CD4-positive, CD25-positive, alpha-beta regulatory T cell (primary cell): ENCODE measurements around the gene LRTM1. TPM values are rescaled to one million over a fixed set of nuclear protein-coding genes. Genes with fewer than 3 reads are reported as not detected.

Source experiments
- ATAC-seq, 2 donors: fragments of 150-1000 bp; cut with Tn5 transposase; one replicate each; pipeline ENCODE4 v1.10.0; 2021; ENCODE audit warnings: low read depth in 2 of 2, moderate number of reproducible peaks in 2 of 2, moderate library complexity in 1 of 2
- DNase-seq, 3 donors: peaks; one replicate each; pipeline versions ENCODE4 v3.0.0 to v3.0.0-alpha.2; 2012 to 2022; ENCODE audit warnings: mixed read lengths in 1 of 3
- H3K27ac ChIP-seq: one replicate; pipeline ENCODE4 v1.7.0; 2013; ENCODE audit warnings: mild to moderate bottlenecking, low read length; ENCODE audit not compliant: insufficient read depth, poor library complexity, severe bottlenecking
- H3K27me3 ChIP-seq: one replicate; pipeline ENCODE4 v1.7.0; 2013; ENCODE audit warnings: low read length; ENCODE audit not compliant: control insufficient read depth, insufficient read depth
- H3K36me3 ChIP-seq: one replicate; pipeline ENCODE4 v1.7.0; 2013; ENCODE audit warnings: mild to moderate bottlenecking, low read length, moderate library complexity; ENCODE audit not compliant: control insufficient read depth, insufficient read depth
- H3K4me1 ChIP-seq: 2 replicates; pipeline ENCODE4 v1.7.0; 2013; ENCODE audit warnings: mild to moderate bottlenecking, low read length; ENCODE audit not compliant: insufficient read depth, control insufficient read depth, poor library complexity, severe bottlenecking
- H3K4me3 ChIP-seq: one replicate; pipeline ENCODE4 v1.7.0; 2013; ENCODE audit warnings: low read depth, mild to moderate bottlenecking, low read length, moderate library complexity
- H3K9me3 ChIP-seq, 2 experiments: 1 replicate in 1 of 2; 2 replicates in 1 of 2; pipeline ENCODE4 v1.7.0; 2013; ENCODE audit warnings: low read length in 2 of 2, mild to moderate bottlenecking in 1 of 2, moderate library complexity in 1 of 2; ENCODE audit not compliant: control insufficient read depth in 2 of 2
- H3K27ac Mint-ChIP-seq, 3 donors: one replicate each; pipeline ENCODE4 v1.8.0; 2020 to 2022; ENCODE audit warnings: mild to moderate bottlenecking in 3 of 3, mixed read lengths in 3 of 3, moderate library complexity in 2 of 3
- H3K27me3 Mint-ChIP-seq: one replicate; pipeline ENCODE4 v1.8.0; 2022; ENCODE audit warnings: mild to moderate bottlenecking, mixed read lengths
- H3K36me3 Mint-ChIP-seq: one replicate; pipeline ENCODE4 v1.8.0; 2020; ENCODE audit warnings: mixed read lengths
- H3K4me1 Mint-ChIP-seq, 4 donors: one replicate each; pipeline ENCODE4 v1.8.0; 2020 to 2022; ENCODE audit warnings: mixed read lengths in 4 of 4, mild to moderate bottlenecking in 1 of 4
- H3K4me3 Mint-ChIP-seq, 4 donors: one replicate each; pipeline ENCODE4 v1.8.0; 2020 to 2022; ENCODE audit warnings: mild to moderate bottlenecking in 4 of 4, mixed read lengths in 4 of 4, moderate library complexity in 3 of 4
- H3K9me3 Mint-ChIP-seq, 7 donors: one replicate each; pipeline ENCODE4 v1.8.0; 2020 to 2022; ENCODE audit warnings: mixed read lengths in 7 of 7, mild to moderate bottlenecking in 3 of 7, moderate library complexity in 2 of 7
- polyA plus RNA-seq, 4 donors: library from polyadenylated mRNA; unstranded; fragments of 300-500 nt; fragmentation: Illumina TruSeq; gene quantifications; one replicate each; pipeline ENCODE4 v1.2.3, GENCODE V29; 2021
- total RNA-seq: library from RNA; stranded (reverse); gene quantifications from one replicate; pipeline ENCODE4 v1.2.3, GENCODE V29; 2022

The LRTM1 gene
- total and polyA plus RNA-seq, 5 donors from 2014 or later: not detected

DNA sequence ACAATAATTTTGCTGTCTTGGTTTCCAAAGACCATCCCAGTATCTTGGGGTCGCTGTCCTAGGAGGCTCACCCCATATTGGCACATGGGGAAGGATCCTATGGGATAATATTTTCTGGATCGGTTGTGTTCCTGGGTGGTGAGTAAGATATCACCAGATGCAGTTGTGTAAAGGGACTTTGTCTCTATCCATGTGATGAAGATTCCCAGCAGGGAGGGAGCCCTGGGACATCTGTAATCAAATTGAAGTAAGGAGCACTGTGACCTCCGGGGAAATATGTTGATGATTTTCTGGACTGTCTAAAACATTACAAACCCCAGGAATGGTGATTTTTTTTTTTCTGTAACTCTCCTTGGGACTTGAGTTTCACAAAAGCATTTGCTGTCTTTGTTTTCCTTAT is 36.2 kb upstream of the LRTM1 start:
- no peak overlapping the region for H3K27ac Mint-ChIP-seq
- no peaks in the 10 kb centered on the region for H3K27me3 ChIP-seq
- no peak for ATAC-seq

DNA sequence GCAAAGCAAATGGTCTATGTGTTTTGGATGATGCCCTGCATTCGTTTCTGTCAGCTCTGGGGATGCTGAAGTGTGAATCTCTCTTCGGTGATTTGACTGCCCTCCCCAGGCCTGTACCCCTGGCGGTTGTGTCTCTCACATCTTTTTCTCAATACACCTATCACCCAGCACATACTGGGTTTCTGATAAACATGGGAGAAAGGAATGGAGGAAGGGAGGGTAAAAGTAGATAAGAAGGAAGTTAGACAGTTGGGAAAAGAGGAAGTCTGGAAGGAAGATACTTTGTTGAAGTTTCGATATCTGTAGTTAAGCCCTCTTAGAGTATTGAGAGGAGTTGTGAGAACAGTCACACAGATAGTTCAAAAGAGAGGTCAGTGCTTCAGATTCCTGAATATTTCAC is 35.8 kb upstream of the LRTM1 start:
- Histone ChIP-seq H3K9me3 (no peaks in the 10 kb centered on the region), H3K27me3 (no peaks in the 10 kb centered on the region), H3K27ac (no peak overlapping the region), H3K36me3 (no peaks in the 10 kb centered on the region), H3K4me1 (no peaks in the 10 kb centered on the region), H3K4me3 (no peak overlapping the region)
- Mint-ChIP-seq H3K36me3 (no peaks in the 10 kb centered on the region), H3K4me3 (no peak overlapping the region), H3K27ac (no peak overlapping the region), H3K9me3 (peaks cover 0 to 5% (median 0%) of the 10 kb centered on the region in 7 donors), H3K27me3 (peaks cover 6% of the 10 kb centered on the region), H3K4me1 (no peaks in the 10 kb centered on the region)
- ATAC-seq (no peak), DNase-seq (no peak)

More for the DNA sequence above, 36.2 kb upstream of the LRTM1 start:
- Mint-ChIP-seq H3K4me3 (no peak overlapping the region), H3K36me3 (no peaks in the 10 kb centered on the region), H3K27me3 (peaks cover 6% of the 10 kb centered on the region), H3K4me1 (no peaks in the 10 kb centered on the region), H3K9me3 (peaks cover 0 to 5% (median 0%) of the 10 kb centered on the region in 7 donors)
- Histone ChIP-seq H3K9me3 (no peaks in the 10 kb centered on the region), H3K4me3 (no peak overlapping the region), H3K27ac (no peak overlapping the region), H3K4me1 (no peaks in the 10 kb centered on the region), H3K36me3 (no peaks in the 10 kb centered on the region)
- DNase-seq: no peak

DNA sequence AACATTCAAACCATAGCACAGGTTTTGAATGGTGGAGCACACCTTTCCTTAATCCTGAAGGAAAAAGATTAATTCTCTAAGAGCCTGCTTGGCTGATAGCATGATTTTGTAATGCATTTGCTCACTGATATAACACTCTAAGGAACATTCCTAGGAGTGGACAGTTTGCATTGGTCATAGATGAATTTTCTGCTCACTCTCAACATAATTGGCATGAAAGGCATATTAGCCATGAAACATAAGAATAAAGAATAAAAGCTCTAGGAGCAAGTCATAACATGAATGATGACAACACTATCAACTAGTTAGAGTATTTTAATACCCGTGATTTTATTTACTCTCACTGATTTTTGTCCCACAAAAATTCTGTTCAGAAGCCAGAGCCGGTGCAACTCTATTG is 34.3 kb upstream of the LRTM1 start:
- Histone ChIP-seq H3K4me1 (no peaks in the 10 kb centered on the region), H3K27me3 (no peaks in the 10 kb centered on the region), H3K9me3 (no peaks in the 10 kb centered on the region), H3K27ac (no peak overlapping the region), H3K36me3 (no peaks in the 10 kb centered on the region), H3K4me3 (no peak overlapping the region)
- peaks cover 0 to 5% (median 0%) of the 10 kb centered on the region in 7 donors for H3K9me3 Mint-ChIP-seq
- H3K36me3 Mint-ChIP-seq: no peaks in the 10 kb centered on the region
- H3K4me3 Mint-ChIP-seq: no peak overlapping the region
- H3K27me3 Mint-ChIP-seq: peaks cover 6% of the 10 kb centered on the region
- no peak overlapping the region for H3K27ac Mint-ChIP-seq
- DNase-seq (no peak), ATAC-seq (no peak)
- H3K4me1 Mint-ChIP-seq: no peaks in the 10 kb centered on the region

DNA sequence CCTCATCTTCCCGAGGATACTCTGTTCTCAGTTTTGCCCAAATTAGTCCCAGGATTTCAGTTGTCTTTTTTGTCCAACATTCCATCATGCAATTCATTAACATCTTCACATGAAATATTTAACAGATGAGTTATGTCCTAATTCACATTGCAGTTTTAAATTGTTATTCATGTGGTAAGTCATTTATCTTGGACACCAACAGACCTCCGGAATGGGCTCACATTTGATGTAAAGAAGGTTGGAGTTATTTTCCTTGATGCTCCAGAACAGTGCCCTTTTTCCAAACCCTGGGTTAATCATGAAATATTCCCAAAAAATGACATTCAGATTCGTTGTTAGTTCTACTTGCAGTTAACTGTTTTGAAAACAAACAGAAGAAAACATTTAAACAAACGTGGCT is 32.8 kb upstream of the LRTM1 start:
- DNase-seq (no peak), ATAC-seq (no peak)
- H3K4me1 Mint-ChIP-seq: no peaks in the 10 kb centered on the region

DNA sequence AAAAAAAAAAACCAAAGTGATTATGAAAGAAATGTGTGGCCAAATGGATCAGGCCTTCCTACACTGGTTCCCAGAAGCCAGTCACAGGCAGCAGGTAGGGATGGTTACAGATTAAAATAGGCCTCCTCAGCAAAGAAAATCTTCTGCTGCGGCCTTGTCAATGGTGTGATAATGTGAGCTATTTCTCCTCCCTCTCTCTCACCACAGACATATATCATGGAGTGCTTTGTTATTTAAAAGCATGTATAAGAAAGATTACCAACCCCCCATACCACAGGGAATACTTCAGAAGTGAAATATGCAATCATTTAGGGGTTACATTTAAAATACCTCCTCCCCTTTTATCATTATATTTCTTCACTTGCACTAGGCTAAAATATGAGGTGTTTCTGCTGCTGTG is 32.2 kb upstream of the LRTM1 start:
- Mint-ChIP-seq H3K9me3 (peaks cover 0 to 3% (median 0%) of the 10 kb centered on the region in 7 donors), H3K36me3 (no peaks in the 10 kb centered on the region), H3K27me3 (no peaks in the 10 kb centered on the region), H3K4me3 (no peak overlapping the region), H3K4me1 (no peaks in the 10 kb centered on the region), H3K27ac (no peak overlapping the region)
- H3K4me3 ChIP-seq: no peak overlapping the region
- no peaks in the 10 kb centered on the region for H3K36me3 ChIP-seq
- ATAC-seq (no peak), DNase-seq (no peak)
- H3K4me1 ChIP-seq: no peaks in the 10 kb centered on the region
- H3K9me3 ChIP-seq: no peaks in the 10 kb centered on the region
- H3K27ac ChIP-seq: no peak overlapping the region
- H3K27me3 ChIP-seq: no peaks in the 10 kb centered on the region

More for the DNA sequence above, 32.8 kb upstream of the LRTM1 start:
- Mint-ChIP-seq H3K36me3 (no peaks in the 10 kb centered on the region), H3K9me3 (peaks cover 0 to 5% (median 0%) of the 10 kb centered on the region in 7 donors), H3K27me3 (peaks cover 5% of the 10 kb centered on the region), H3K4me3 (no peak overlapping the region), H3K27ac (no peak overlapping the region)
- H3K27ac ChIP-seq: no peak overlapping the region
- no peak overlapping the region for H3K4me3 ChIP-seq
- H3K36me3 ChIP-seq: no peaks in the 10 kb centered on the region
- no peaks in the 10 kb centered on the region for H3K9me3 ChIP-seq
- no peaks in the 10 kb centered on the region for H3K27me3 ChIP-seq
- H3K4me1 ChIP-seq: no peaks in the 10 kb centered on the region

DNA sequence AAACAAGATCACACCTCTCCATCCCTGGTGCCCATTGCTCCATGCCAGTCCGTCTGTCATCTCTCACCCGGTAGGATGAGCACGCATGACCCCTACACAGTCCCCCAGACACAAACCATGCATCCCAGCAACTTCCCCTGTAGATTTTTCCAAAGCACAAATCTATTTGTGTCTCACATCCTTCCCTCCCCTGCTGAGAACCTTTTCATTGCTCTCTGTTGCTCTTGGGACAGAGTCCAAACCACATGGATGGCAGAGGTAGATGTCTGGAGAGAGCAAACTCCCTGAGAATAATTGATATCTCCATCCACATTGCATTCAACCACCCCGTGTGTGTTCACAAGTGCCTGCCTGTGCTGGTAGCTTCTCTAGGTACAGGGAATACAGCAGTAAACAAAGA is 29.9 kb upstream of the LRTM1 start:
- Histone ChIP-seq H3K9me3 (no peaks in the 10 kb centered on the region), H3K27ac (no peak overlapping the region), H3K4me3 (no peak overlapping the region), H3K27me3 (no peaks in the 10 kb centered on the region), H3K4me1 (no peaks in the 10 kb centered on the region), H3K36me3 (no peaks in the 10 kb centered on the region)
- DNase-seq: no peak
- Mint-ChIP-seq H3K27ac (no peak overlapping the region), H3K4me3 (no peak overlapping the region), H3K9me3 (no peaks in the 10 kb centered on the region), H3K4me1 (no peaks in the 10 kb centered on the region), H3K27me3 (no peaks in the 10 kb centered on the region), H3K36me3 (no peaks in the 10 kb centered on the region)
- ATAC-seq: no peak

DNA sequence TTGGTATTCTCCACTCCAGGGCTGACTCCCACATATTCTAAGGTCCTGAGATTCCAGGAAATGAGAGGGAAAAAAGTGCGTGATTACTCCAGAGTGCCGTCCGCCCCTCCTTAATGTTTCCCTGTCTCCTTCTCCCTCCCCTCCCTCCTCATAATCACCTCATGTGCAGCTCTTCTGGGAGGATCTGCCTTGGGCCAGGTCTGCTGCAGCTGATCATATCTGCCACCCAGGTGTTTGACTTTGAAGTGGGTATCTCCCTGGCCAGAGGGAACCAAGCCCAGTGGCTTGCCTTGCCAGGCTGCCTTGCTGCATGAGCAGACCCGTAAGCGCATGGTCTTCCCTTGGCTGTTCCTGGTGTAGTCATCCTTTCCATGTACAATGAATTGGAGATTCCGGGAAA is 28.1 kb upstream of the LRTM1 start:
- ATAC-seq: no peak
- no peak overlapping the region for H3K27ac ChIP-seq
- H3K27me3 Mint-ChIP-seq: no peaks in the 10 kb centered on the region
- H3K27me3 ChIP-seq: no peaks in the 10 kb centered on the region
- H3K4me1 ChIP-seq: no peaks in the 10 kb centered on the region
- no peak overlapping the region for H3K4me3 Mint-ChIP-seq
- no peaks in the 10 kb centered on the region for H3K36me3 ChIP-seq
- no peaks in the 10 kb centered on the region for H3K4me1 Mint-ChIP-seq
- H3K9me3 ChIP-seq: no peaks in the 10 kb centered on the region
- H3K36me3 Mint-ChIP-seq: no peaks in the 10 kb centered on the region
- H3K4me3 ChIP-seq: no peak overlapping the region
- no peak for DNase-seq
- H3K27ac Mint-ChIP-seq: no peak overlapping the region
- H3K9me3 Mint-ChIP-seq: no peaks in the 10 kb centered on the region

DNA sequence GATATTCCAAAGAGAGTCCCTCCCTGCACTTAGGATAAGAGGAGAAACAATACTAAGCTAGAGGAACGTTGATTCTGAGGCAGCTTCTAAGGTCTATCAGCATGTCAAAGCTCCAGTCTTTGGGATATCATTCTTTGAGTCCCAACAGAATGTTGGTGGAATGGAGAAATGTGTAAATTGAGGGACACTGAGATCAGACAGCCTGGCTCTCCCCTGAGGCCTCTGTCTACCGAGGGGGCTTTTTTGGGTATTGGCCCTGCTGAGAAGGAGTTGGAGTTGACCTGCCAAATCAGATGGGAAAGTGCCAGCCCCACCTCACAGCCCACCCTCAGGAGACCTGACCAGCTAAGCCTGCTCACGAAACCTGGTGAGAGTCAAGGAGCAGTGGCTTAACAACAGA is 27.6 kb upstream of the LRTM1 start:
- Histone ChIP-seq H3K27ac (no peak overlapping the region), H3K27me3 (no peaks in the 10 kb centered on the region), H3K36me3 (no peaks in the 10 kb centered on the region), H3K9me3 (no peaks in the 10 kb centered on the region), H3K4me3 (no peak overlapping the region), H3K4me1 (no peaks in the 10 kb centered on the region)
- Mint-ChIP-seq H3K36me3 (no peaks in the 10 kb centered on the region), H3K4me1 (no peaks in the 10 kb centered on the region), H3K27me3 (no peaks in the 10 kb centered on the region), H3K27ac (no peak overlapping the region), H3K9me3 (no peaks in the 10 kb centered on the region), H3K4me3 (no peak overlapping the region)
- DNase-seq (no peak), ATAC-seq (no peak)
